HT-29 (cell line): ENCODE measurements around the gene NADK2. TPM values are rescaled to one million over a fixed set of nuclear protein-coding genes. Genes with fewer than 3 reads are reported as not detected.
"Not testable (repeated sequence)": the region's sequence is repeated elsewhere in the genome, so short reads cannot be mapped to it uniquely, and the experiment has no call there.

ENCODE experiments used
- DNase-seq: peaks from one replicate; pipeline ENCODE4 v3.0.0-alpha.2; 2015; ENCODE audit warnings: low spot score
- total RNA-seq: library from RNA; depleted of rRNA; stranded (reverse); fragments of >200 nt; shearing (Covaris generic); gene quantifications from 2 replicates; pipeline ENCODE4 v1.2.3, GENCODE V29; 2014

NADK2 gene
- total RNA-seq, 1 experiment from 2014 or later: 12.7 TPM

DNA sequence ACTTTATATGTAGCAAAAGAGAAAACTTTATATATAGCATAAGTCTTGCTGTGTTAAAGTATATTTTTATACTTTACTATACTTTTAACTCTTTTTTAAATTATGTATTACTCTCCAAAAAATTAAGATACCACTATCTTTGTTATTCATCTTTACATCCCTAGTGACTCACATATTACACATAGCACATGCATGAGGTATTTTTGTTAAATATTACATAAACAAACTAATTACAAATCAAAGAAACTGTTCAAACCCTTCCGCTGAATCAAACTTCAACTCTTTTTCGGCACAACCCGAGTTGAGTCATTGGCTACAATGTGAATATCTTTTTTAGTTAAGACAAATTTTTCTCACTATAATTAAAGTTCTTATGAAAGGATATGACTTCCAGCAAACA is 32.1 kb downstream of the NADK2 start:
- no peak for DNase-seq

DNA sequence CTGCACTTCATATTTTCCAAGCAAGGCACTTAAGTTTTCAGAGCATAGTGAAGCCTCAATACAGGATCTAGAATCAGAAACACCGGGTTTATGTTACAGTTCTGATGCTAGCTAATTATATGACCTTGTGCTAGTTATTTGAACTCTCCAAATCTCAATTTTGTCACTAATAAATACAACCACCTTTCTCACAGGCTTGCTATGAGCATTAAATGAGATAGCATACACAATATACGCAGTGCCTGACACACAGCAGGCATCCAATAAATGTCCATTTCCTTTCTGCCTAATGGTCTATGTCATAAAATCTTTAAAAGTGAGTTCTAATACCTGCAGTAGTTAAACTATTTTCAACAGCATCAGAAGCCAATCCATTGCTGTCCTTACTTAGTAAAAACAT is 32.9 kb downstream of the NADK2 start:
- no peak for DNase-seq

DNA sequence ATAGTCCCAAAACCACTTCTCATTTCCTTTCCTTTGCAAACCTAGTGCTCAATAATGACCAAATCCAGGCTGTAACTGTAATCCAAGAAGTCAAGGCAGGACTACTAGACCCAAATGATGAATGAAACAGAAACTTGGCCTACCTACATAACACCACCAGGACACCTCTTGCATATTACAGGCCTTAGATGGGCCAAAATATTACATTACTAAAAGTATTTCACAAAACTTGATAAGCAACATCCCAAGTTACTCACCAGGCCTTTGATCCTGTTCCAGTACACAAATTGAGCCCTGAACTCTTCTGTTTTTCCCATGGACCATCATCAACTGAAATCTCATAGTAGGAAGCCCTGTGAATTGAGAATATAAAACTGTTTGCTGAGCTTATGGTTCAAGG is 34.8 kb downstream of the NADK2 start:
- DNase-seq: no peak

DNA sequence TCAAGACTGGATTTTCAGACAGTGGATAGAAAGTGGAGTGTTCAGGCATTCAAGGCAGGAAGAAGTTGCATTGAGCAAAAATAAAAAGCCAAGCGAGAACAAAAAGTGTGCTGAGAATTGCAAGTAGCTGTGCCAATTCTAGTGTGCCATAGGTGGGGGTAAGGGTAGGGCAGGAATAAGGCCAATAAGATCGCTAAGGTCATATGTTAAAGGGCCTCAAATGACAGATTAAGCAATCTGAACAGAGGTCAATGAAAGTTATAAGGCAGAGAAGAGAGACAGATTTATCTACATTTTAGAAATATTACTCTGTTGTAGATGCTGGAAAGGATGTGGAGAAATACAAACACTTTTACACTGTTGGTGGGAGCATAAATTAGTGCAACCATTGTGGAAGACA is 36.4 kb downstream of the NADK2 start:
- no peak for DNase-seq

DNA sequence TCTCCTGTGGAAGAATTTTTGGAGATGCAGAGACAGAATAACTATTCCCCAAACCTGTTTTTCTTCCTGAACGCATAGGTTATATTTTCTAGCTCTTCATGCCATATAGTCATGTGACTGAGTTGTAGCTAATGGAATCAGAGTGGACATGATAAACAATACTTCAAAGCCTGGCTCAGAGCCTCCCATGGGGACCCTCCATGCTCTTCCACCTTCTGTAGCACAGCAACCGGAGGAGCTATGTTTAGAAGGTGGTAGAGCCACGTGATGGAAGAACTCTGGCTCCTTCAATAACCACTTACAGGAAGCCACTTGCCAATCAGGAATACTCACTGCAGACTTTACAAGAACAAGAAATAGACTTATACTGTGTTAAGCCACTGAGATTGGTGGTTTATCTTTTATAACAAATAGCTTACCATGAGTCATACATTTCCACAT is 39.2 kb downstream of the NADK2 start:
- no peak for DNase-seq

DNA sequence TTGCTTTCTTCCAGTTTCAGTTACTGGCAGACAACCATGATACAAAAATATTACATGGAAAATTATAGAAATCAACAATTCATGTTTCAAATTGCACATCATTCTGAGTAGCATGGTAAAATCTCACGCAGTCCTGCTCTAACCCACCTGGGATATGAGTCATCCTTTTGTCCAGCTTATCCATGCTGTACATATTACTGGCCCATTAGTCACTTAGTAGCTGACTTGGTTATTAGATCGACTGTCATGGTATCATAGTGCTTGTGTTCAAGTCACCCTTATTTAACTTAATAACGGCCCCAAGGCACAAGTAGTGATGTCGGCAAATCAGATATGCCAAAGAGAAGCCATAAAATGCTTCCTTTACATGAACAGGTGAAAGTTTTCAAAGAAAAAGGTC is 41.2 kb downstream of the NADK2 start:
- no peak for DNase-seq

DNA sequence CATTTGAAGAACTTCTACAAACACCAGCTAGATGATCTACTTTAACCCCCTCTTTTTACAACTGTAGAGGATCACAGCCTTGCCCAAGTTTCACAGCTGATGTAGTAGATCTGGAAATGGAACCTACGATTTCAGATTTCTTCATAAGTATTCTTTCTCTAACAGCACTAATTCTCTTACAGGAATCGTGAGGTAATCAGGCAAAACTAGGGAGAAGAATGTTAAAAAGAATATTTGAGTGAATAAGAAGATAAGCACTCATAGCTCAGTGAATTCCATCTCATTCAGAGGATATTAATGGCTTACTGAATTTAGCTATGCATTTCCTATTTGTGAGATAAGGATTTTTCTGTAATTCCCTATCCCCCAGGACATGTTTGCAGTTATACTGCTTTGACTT is 42.1 kb downstream of the NADK2 start:
- no peak for DNase-seq

DNA sequence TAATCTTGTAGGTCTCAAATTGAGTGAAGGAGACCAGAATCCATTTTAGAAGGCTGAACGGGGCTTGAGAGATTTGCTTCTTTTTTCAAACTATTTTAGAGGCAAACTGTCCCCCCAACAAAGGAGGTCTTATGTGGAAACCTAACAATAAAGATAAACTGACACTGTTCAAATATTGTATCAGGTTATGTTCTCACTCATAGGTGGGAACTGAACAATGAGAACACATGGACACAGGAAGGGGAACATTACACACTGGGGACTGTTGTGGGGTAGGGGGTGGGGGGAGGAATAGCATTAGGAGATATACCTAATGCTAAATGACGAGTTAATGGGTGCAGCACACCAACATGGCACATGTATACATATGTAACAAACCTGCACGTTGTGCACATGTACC is 42.9 kb downstream of the NADK2 start:
- not testable (repeated sequence) for DNase-seq

DNA sequence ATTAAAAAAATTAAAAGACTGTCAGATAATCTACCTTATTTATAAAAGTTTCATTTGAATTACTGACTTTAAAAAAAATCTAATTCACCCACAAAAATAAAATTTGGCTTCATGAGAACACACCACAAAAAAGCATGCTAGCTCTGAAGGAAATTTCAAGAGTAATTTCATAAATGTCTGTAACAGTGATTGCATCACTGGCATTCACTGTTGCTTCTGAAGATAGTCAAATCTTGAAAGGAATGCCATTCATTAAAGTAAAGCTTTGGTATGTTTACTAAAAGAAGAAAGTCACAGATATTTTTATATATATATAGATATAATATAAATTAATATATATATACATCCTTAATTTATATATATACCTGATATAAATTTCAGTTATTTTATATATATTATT is 43.4 kb downstream of the NADK2 start:
- no peak for DNase-seq

DNA sequence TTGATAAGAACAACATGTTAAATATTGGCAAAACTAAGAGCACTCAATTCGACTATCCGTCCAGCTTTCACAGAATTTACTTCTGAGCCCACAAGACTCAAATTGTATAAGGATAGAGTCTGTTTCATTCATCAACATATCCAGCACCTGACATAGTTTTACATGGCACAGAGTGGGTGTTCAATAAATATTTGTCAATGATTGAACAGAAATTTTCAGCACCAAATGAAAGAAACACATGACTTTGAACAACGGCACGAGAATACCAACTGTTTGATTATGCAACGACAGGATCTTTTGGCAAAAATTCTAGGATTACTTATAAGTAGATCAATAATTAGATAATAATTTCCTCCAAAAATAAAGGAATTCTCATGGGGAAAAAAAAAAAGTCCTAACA is 48.0 kb downstream of the NADK2 start:
- DNase-seq: no peak

DNA sequence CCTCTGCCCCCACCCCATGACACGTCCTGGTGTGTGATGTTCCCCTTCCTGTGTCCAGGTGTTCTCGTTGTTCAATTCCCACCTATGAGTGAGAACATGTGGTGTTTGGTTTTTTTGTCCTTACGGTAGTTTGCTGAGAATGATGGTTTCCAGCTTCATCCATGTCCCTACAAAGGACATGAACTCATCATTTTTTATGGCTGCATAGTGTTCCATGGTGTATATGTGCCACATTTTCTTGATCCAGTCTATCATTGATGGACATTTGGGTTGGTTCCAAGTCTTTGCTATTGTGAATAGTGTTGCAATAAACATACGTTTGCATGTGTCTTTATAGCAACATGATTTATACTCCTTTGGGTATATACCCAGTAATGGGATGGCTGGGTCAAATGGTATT is 57.3 kb downstream of the NADK2 start:
- DNase-seq: not testable (repeated sequence)

DNA sequence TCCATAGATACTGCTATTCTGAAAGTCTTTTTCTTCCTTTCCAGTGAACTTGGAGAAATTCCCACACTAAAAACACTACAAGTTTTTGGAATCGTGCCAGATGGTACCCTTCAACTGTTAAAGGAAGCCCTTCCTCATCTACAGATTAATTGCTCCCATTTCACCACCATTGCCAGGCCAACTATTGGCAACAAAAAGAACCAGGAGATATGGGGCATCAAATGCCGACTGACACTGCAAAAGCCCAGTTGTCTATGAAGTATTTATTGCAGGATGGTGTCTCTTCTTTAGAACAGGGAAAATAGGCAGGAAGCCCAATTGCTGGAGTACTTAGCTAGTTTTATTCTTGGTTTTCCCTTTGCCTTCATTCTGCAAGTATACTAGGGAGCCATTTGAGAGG is 60.0 kb downstream of the NADK2 start:
- DNase-seq: no peak

DNA sequence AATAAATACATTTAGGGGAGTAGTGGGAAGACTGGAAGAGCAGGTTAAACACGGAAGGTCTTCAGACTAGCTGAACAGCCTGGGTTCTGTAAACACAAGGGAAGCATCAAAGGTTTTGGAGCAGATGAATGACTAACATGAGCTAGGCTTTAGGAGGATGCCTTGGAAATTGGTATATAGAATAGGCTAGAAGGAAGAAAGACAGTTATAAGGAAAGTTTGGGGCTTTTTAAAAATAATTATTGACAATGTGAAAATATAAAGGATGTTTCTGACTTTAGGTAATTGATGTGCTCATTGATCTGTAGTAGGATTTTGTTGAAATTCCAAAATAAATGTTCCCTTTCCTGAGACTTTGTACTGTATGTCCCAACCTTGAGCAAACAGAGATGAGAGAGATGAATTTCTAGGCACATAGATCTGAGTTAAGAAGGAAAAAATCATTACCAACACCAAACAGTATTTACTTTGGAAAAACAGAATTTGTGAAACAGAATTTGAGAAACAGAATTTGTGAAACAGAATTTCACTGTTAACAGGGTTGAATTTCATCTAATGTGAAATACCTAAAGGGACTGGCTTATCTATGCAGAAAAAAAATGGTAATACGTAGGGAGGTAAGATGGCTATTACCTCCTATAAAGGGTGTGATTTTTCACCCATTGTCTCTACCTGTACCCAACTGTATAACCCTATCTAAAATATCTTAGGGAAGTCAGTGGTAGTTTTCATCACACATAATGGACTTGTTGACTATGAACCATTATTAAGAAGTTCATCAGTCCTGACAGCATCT is 61.0 kb downstream of the NADK2 start:
- DNase-seq: peak; percentile 71

DNA sequence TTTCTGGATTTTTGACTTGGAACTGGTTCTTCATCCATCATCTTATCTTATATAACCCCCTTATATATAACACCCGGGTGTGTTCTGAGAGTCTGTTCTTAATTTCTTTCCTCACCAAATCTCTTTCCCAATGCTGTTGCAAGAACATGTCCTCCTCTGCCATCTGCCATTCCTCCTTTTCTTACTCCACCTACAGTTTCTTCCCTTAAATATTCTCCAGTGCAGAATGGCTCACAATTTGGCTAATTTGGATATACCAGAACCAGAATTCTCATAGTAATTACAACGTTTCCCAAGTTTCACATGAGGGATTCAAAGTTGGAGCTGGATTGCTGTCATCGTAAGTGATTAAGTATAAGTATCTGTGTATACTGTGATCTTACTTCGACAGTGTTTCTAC is 61.8 kb downstream of the NADK2 start:
- no peak for DNase-seq

DNA sequence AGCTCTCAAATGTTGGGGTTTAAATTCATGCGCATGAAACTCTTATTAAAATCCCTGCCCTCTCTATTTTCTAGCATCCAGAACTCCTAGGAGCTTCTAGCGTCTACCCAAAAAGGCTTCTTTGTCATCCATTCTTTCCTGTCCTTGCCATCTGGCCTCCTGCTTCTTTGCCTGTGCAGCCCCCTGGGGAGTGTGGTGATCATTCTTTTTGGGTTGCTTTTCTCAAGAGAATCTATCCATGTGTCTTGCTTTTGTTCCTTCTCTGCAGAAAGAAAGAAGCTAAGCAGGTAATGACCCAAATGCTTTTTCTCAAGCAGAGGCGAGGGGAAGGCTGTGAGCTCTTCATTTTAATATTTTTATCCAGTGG is 63.2 kb downstream of the NADK2 start:
- DNase-seq: no peak

DNA sequence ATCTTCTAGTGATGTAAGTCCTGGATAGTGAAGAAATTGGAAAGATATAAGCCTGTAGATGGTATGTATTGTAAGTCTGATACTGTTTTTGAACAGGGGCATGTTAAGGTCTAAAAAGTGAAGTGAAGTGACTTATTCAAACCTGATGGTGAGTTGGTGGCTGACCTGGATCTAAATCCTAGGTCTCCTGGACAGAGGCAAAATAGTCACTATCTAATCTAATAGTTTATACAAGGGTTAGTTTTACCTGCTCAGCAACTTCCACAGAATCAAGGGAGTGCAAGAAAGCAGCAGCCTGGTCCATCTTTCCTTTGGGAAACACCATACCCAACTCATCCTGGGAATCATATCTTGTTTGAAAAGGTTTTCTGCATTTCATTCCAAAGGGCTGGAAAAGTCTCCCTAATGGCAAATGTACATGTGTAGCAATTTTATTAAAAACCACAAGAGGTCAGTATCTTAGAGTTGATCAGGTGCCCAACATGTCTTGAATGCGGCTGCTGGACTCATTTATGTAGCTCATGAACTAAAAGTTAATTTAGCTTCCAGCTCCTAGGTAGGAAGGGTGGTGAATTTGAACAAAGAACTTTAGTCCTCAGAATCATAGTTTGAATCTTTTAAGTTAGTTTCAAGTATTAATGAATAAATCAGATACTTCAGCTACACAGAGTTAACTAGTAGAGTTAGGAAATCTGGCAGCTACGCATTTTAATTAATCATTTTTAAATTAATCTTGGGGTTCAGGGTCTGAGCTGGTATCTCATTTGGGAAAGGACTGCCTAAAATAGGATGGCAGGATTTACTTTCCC is 63.8 kb downstream of the NADK2 start:
- DNase-seq: peak; percentile 58

DNA sequence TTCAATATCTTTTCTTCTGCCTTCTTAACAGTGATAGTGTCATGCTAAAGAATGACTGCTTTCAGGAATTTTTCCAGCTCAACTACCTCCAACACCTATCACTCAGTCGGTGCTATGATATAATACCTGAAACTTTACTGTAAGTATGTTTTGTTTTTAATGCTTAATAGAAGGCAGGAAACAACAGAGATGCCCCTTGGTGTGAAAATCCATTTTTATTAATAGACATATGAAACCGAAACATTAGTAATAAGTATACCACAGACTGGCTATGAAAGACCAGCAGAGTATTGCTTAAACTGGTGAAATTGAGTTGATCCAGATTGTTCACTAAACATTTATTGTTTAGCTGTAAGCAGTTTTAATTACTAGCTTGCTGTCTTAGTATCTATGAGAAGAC is 64.6 kb downstream of the NADK2 start:
- DNase-seq: no peak

DNA sequence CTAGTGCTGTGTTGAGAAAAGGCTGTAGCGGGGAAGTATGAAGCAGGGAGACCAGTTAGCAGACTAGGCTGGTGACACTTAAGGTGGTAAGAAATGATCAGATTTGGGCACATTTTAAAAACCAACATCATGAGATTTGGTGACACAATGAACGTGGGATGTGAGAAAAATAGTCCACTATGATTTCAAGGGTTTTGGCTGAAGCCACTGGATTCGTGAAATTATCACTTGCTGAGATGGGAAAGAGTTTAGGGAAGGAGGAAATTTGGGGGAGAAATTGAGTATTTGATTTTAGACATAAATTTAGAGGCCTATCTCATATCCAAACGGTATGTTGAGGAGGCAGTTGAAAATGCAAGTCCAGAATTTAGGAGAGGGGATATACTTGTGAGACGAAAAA is 66.7 kb downstream of the NADK2 start:
- no peak for DNase-seq

DNA sequence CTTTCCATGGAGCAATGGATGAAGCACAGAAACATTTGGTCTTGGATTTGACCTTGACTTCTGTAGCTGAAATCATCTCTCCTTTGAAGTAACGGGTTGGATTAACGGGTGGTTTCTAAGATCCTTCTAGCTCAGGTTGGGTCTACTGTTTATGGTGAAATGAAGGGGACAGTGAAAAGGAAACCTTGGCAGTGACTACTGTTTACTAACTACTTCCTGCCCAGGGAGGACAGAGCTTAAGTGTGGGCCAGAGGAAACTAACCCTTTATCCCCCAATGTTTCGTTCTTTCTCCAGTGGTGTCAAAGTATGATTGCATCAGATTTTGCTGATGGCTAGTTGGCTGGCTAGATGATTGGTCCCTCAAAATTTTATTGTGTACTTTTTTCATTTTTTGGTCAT is 67.6 kb downstream of the NADK2 start:
- no peak for DNase-seq

DNA sequence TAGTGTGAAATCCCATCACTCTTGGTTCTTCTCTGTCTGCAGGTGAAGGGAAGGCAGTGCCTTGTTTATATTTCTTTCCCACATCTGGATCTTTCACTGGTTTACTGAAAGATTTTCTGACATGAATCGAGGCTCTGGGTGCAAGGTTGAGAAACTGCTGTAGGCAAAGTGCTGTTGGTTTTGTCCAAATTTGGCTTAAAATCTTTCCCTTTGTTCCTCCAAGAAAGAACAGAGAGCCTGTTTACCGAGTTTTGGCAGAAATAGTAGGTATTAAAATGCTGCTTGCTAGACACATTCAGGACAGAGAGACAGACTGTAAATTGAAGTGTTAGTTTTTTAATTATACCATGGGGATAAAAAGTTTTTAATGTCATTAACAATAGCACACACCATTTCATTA is 68.3 kb downstream of the NADK2 start:
- DNase-seq: no peak

DNA sequence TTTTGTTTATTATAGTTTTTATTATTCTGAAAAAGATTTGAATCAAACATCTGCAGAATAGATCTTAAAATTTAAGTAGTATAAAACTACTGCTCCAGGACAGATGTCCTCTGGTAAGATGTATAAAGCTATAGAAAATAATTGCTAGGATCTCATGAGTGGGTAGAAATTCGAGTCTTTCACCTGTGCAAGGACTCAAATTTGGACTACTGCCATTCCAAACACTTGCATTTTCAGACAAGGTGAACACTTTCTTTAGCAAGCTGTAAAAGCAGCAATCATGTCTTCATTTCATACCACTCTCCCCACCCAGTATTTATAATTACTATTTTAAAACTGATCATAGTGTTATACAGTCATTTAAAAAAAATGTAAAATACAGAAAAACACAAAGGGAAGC is 69.1 kb downstream of the NADK2 start:
- DNase-seq: no peak

DNA sequence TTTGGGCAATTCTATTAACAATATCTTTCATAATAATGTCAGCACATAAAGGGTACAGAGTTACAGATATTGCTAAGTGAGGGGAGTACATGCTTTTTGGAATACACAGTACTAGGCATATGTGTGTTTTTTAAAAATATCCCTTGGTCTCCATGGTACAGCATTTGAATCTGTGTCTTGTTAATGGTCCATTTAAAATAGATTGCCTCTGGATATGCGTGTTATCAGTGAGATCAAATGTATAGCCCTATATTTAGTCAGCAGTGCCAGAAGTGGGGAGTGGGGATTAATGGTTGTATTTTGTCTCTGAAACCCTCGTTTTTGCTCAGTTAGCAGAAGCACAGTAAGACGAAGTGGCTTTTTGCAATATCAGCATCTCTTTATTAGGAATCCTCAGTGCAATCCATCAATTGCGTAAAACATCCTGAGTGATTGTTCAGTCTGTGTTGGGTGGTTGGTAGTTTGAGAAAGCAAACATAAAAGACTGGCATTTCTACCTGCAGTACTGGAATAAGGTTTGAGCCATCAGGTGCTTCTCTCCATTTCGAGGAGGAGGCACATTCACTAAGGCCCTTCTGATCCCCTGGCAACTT is 70.8 kb downstream of the NADK2 start:
- DNase-seq: no peak

DNA sequence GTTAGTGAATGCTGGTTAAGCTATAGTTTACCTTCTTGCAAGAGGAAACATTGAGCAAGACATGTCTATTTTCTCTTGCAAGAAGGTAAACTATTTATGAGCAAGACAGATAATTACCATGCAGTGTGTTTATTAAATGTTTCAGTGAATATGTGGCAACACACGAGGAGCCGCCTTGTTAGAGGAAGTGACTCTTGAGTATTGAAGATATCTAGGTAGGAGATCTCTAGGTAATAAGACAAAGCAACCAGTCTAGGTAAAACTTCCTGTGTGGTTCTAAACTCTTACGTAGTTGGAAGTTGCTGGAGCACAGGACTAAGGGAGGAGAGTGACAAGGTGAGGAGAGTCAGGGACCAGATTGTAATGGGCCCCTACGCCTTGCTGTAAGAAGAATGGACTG is 73.0 kb downstream of the NADK2 start:
- DNase-seq: no peak
